Psoas muscle (tissue), 8 donors: ENCODE results near the gene MGAT4B. TPM values are rescaled to one million over a fixed set of nuclear protein-coding genes. Genes with fewer than 3 reads are reported as not detected.
A peak's percentile ranks its signal among the peaks of the same experiment; 100 is the strongest.

ENCODE experiments used
- ATAC-seq, 4 donors: fragments of 200-7000 bp; cut with Tn5 transposase; one replicate each; pipeline ENCODE4 v1.9.1; 2020; ENCODE audit warnings: moderate library complexity in 3 of 4, mild to moderate bottlenecking in 2 of 4
- DNase-seq, 2 donors: peaks; one replicate each; pipeline ENCODE4 v3.0.0-alpha.2; 2020
- H3K27ac ChIP-seq: fragments of 200-600 bp; one replicate; pipeline ENCODE4 v1.8.0; 2022
- H3K27me3 ChIP-seq, 3 donors: fragments of 200-600 bp in 1 of 3; one replicate each; pipeline versions ENCODE4 v1.6.1 to v1.8.0; 2013 to 2022; ENCODE audit warnings: low read length in 2 of 3, mild to moderate bottlenecking in 2 of 3, moderate library complexity in 1 of 3; ENCODE audit not compliant: insufficient read depth in 3 of 3
- H3K36me3 ChIP-seq, 2 donors: fragments of 200-600 bp in 1 of 2; one replicate each; pipeline versions ENCODE4 v1.6.1 to v1.8.0; 2013 to 2022; ENCODE audit warnings: low read depth in 1 of 2, mild to moderate bottlenecking in 1 of 2, moderate library complexity in 1 of 2; ENCODE audit not compliant: insufficient read depth in 1 of 2
- H3K4me1 ChIP-seq: fragments of 200-600 bp; one replicate; pipeline ENCODE4 v1.8.0; 2022
- H3K4me3 ChIP-seq: fragments of 200-600 bp; one replicate; pipeline ENCODE4 v1.8.0; 2022; ENCODE audit warnings: mild to moderate bottlenecking
- H3K9me3 ChIP-seq: fragments of 200-600 bp; one replicate; pipeline ENCODE4 v1.8.0; 2022
- WGBS, 3 donors: extraction: QIAGEN DNeasy Blood & Tissue Kit; methylation state at CpG; one replicate each; pipeline versions ENCODE4 v1.1.6 to v1.1.7; 2013; 5-methylcytosine and 5-hydroxymethylcytosine counted together
- intact Hi-C, 2 donors: fragments of 100-400 bp; cut with DNase I; formaldehyde crosslinking; loops; one replicate each; pipeline versions ENCODE4 v1.11.0 to v1.14.2; 2022
- polyA plus RNA-seq, 3 donors: library from polyadenylated mRNA; stranded (reverse); fragments of 200-250 nt; gene quantifications; one replicate each; pipeline ENCODE4 v1.2.3, GENCODE V29; 2013
- total RNA-seq, 4 donors: library from RNA; stranded (reverse); fragmentation: NEBNext Ultra II Directional in 2 of 4; extraction: Animal tissue kit (Norgen Biotek cat#: 25700) in 2 of 4; gene quantifications; one replicate each; pipeline versions ENCODE4 v1.2.1 to v1.2.4, GENCODE V29; 2021 to 2023
- TF ChIP-seq, protein P1 (sequence below): fragments of 200-600 bp; IDR thresholded peaks from one replicate; pipeline ENCODE4 v1.8.0; 2022; ENCODE audit warnings: antibody characterized with exemption
- donor health status: healthy with polysubstance abuse.
- donor health status: DM: no; HTN: no; CAD: no; lungs with moderate emphysema.
- donor health status: Bipolar disorder and iron deficiency.
- donor health status: healthy.
- donor health status: DM: yes; HTN: yes; CAD: no.
- donor health status: DM: no; HTN: no; CAD: no.
- donor health status: DM: no; HTN: no; CAD: no.
- donor health status: DM: yes; HTN: yes; CAD: no.

Gene MGAT4B
- total and polyA plus RNA-seq, 7 donors, result 29.3 to 136 (median 55.5) TPM

DNA sequence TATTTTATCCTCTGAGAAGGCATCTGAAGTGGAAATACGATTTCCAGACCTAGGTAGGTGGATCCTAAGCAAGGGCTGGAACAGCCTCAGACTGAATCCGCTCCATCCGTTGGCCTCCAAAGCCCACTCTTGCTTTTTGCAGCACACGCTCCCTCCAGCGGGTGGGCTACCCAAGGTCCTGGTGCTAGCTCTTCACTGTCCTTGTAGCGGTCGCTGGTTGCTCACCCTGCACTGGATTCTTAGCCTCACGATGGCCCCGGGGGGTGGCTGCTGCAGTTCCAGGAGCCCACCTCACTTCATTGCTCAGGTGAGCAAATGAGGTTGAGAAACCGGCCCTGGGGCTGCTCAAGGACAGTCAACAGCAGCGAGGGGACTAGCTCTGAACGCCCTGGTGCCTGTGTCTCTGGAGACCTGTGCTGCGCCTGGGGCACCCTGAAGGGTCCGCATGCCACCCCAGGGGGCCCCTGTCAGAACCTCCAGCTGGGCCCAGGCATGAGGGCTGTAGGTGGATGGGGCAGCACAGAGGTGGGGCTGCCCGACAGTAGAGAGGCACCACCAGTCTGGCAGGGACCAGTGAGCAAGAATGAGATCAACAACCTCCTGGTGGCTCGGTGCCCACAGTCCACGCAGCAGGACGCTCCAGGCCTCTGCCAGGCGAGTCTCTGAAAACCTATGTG, 4.3 kb downstream of the MGAT4B start:
- 74 to 82% (median 78%) methylated on average over 19 of the region's 19 CpGs for WGBS, 3 donors
- Histone ChIP-seq H3K4me3 (no peak overlapping the region), H3K9me3 (no peaks in the 10 kb centered on the region), H3K27me3 (no peaks in the 10 kb centered on the region), H3K4me1 (peaks cover 33% of the 10 kb centered on the region), H3K36me3 (peaks cover 3 to 40% of the 10 kb centered on the region in 2 donors), H3K27ac (no peak overlapping the region)
- TF ChIP-seq, protein P1, sequence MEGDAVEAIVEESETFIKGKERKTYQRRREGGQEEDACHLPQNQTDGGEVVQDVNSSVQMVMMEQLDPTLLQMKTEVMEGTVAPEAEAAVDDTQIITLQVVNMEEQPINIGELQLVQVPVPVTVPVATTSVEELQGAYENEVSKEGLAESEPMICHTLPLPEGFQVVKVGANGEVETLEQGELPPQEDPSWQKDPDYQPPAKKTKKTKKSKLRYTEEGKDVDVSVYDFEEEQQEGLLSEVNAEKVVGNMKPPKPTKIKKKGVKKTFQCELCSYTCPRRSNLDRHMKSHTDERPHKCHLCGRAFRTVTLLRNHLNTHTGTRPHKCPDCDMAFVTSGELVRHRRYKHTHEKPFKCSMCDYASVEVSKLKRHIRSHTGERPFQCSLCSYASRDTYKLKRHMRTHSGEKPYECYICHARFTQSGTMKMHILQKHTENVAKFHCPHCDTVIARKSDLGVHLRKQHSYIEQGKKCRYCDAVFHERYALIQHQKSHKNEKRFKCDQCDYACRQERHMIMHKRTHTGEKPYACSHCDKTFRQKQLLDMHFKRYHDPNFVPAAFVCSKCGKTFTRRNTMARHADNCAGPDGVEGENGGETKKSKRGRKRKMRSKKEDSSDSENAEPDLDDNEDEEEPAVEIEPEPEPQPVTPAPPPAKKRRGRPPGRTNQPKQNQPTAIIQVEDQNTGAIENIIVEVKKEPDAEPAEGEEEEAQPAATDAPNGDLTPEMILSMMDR, result no peak
- intact Hi-C loops, result loop anchor here (2.0 to 10.0 kb wide), 5 partner anchors 55 to 292 kb away; partner anchors contain the start of genes MRNIP (in 2 of the 2) and TBC1D9B (in 2 of the 2)
- DNase-seq (peak in 1 of 2 donors; percentile 69), ATAC-seq (no peak)

GRCh38 chr5:179801304-179802206, 5.1 kb downstream of the MGAT4B start:
- peak; percentile 40 to 77 (median 62) for ATAC-seq
- Histone ChIP-seq H3K27ac (no peak overlapping the region), H3K36me3 (peaks cover 3 to 45% of the 10 kb centered on the region in 2 donors), H3K4me1 (peaks cover 35% of the 10 kb centered on the region), H3K27me3 (no peaks in the 10 kb centered on the region), H3K9me3 (no peaks in the 10 kb centered on the region), H3K4me3 (no peak overlapping the region)
- WGBS, 3 donors, result 57 to 71% (median 63%) methylated on average over 61 to 67 of the region's 67 CpGs
- DNase-seq, result peak; percentile 81 to 93
- intact Hi-C loops, result loop anchor here (2.0 to 10.0 kb wide), 5 partner anchors 56 to 293 kb away; partner anchors contain the start of genes MRNIP (in 2 of the 2) and TBC1D9B (in 2 of the 2)
- TF ChIP-seq, protein P1, result peak; percentile 64

- Histone ChIP-seq H3K27me3 (no peaks in the 10 kb centered on the region), H3K4me3 (no peak overlapping the region), H3K9me3 (no peaks in the 10 kb centered on the region), H3K27ac (no peak overlapping the region), H3K4me1 (peaks cover 38% of the 10 kb centered on the region), H3K36me3 (peaks cover 3 to 45% of the 10 kb centered on the region in 2 donors)
- ATAC-seq (no peak), DNase-seq (no peak)
- TF ChIP-seq, protein P1, result no peak
- 85 to 86% (median 86%) methylated on average over 11 to 12 of the region's 12 CpGs for WGBS, 3 donors
- intact Hi-C loops, result loop anchor here (5.0 to 10.0 kb wide), 4 partner anchors 57 to 294 kb away; partner anchors contain the start of genes TBC1D9B (in 2 of the 2) and MRNIP (in 1 of the 2)
Observed at GRCh38 chr5:179800696-179801201, 5.9 kb downstream of the MGAT4B start.

DNA sequence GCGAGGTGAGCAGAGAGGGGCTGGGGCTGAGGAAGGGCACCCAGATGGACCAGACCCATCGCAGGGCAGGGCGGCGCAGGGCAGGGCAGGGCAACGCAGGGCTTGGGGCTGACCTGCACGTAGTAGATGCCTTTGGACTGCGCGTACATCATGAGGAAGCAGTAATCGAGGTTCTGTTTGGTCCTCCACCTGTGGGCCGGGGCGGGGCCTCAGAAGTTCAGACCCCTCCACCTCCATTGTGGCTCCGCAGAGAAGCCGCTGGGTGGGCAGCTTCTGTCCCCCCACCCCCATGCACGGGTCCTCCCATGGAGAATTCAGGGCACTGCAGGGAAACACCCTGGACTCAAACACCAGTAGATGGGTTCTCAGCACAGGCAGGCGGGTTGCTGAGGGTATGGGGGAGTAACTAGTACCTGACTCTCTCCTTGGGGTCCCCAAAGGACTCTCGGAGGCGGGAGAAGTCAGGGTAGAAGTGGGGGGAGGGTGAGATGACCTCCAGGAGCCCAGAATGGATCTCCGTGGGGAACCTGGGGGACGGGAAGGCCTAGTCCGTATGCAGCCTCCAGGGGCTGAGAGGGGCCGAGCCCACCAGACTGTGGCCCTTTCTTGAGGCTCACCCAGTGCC, 6.5 kb downstream of the MGAT4B start:
- H3K36me3 ChIP-seq, result peaks cover 3 to 45% of the 10 kb centered on the region in 2 donors
- TF ChIP-seq, protein P1, result no peak
- intact Hi-C loops, result loop anchor here (5.0 to 10.0 kb wide), 4 partner anchors 57 to 295 kb away; partner anchors contain the start of genes TBC1D9B (in 2 of the 2) and MRNIP (in 1 of the 2)
- DNase-seq, result no peak
- H3K27ac ChIP-seq, result no peak overlapping the region
- no peak for ATAC-seq
- no peaks in the 10 kb centered on the region for H3K27me3 ChIP-seq
- WGBS, 3 donors, result 92 to 94% (median 94%) methylated on average over 20 to 21 of the region's 21 CpGs
- H3K4me3 ChIP-seq, result no peak overlapping the region
- no peaks in the 10 kb centered on the region for H3K9me3 ChIP-seq
- H3K4me1 ChIP-seq, result peaks cover 40% of the 10 kb centered on the region
